ENCODE measurements around the gene LIM2.

Gene LIM2

GRCh38 chr19:51330366-51330765, 57.4 kb downstream of the LIM2 start:
- Histone ChIP-seq H3K27ac (ENCODE audit: low read depth, low read length) (no peak overlapping the region), H3K4ac (ENCODE audit: low read depth, low read length) (no peak overlapping the region), H3K18ac (ENCODE audit: low read length) (no peak overlapping the region), H2AFZ (ENCODE audit: insufficient read depth, low read length, poor library complexity) (no peak overlapping the region), H3K79me2 (ENCODE audit: control insufficient read depth, insufficient read depth, low read length, poor library complexity) (no peaks in the 10 kb centered on the region), H2AK5ac (ENCODE audit: low read length) (no peak overlapping the region), H4K8ac (ENCODE audit: low read depth, low read length) (no peak overlapping the region), H3K9me3 (ENCODE audit: insufficient read depth, low read depth, low read length) (peaks cover 3% of the 10 kb centered on the region), H4K12ac (ENCODE audit: low read depth, low read length) (no peak overlapping the region), H3K9ac (ENCODE audit: low read length) (no peak overlapping the region), H3K4me1 (ENCODE audit: control insufficient read depth in 1 of 2, insufficient read depth in 2 of 2, low read length in 2 of 2) (no peaks in the 10 kb centered on the region), H3K14ac (ENCODE audit: low read length) (no peak overlapping the region), H3K4me3 (ENCODE audit: low read depth, low read length) (no peak overlapping the region), H2BK12ac (ENCODE audit: low read length) (no peak overlapping the region), H2BK120ac (ENCODE audit: insufficient read depth, low read length, poor library complexity) (no peak overlapping the region), H3K27me3 (ENCODE audit: insufficient read depth, low read length) (no peaks in the 10 kb centered on the region), H3K79me1 (ENCODE audit: low read length) (no peaks in the 10 kb centered on the region), H4K91ac (ENCODE audit: low read depth, low read length) (no peak overlapping the region), H3K4me2 (ENCODE audit: low read length) (no peak overlapping the region), H3K36me3 (ENCODE audit: control insufficient read depth in 1 of 2, insufficient read depth in 2 of 2, low read length in 2 of 2) (no peaks in the 10 kb centered on the region), H2BK5ac (ENCODE audit: low read depth, low read length, poor library complexity) (no peak overlapping the region), H3K23ac (ENCODE audit: low read length) (no peak overlapping the region)
- DNase-seq = no peak
- no CpG with 5 or more reads among the region's 4 CpGs for WGBS (ENCODE audit: extremely low coverage, insufficient coverage, insufficient read length)
